Fibroblast of gingiva (primary cell): ENCODE results near the gene RTL1.

Experiments
- DNase-seq: peaks from one replicate; pipeline ENCODE4 v3.0.0-alpha.2; 2011; ENCODE audit warnings: low read depth

The RTL1 gene

GRCh38 chr14:100903672-100904185 lies at the start of gene RTL1:
RTL1 (minus strand) TSS chr14:100903722; CDS start chr14:100884788, 18,934 bp downstream.
- no peak for DNase-seq

GRCh38 chr14:100950024-100950423 lies 46.5 kb upstream of the RTL1 start:
- no peak for DNase-seq

- no peak for DNase-seq
Observed at GRCh38 chr14:100944052-100944451, 40.5 kb upstream of the RTL1 start.

GRCh38 chr14:100930270-100930669 lies 26.7 kb upstream of the RTL1 start:
- no peak for DNase-seq

GRCh38 chr14:100915560-100915959 lies 12.0 kb upstream of the RTL1 start:
- DNase-seq = peak; percentile 40

- no peak for DNase-seq
Observed at GRCh38 chr14:100914597-100915021, 11.1 kb upstream of the RTL1 start.

- DNase-seq = no peak
Observed at GRCh38 chr14:100911665-100912316, 8.3 kb upstream of the RTL1 start.

GRCh38 chr14:100910888-100911664 lies 7.6 kb upstream of the RTL1 start:
- DNase-seq = no peak

- DNase-seq = no peak
Observed at GRCh38 chr14:100909439-100909838, 5.9 kb upstream of the RTL1 start.

- no peak for DNase-seq
Observed at GRCh38 chr14:100907240-100907639, 3.7 kb upstream of the RTL1 start.

- no peak for DNase-seq
Observed at GRCh38 chr14:100906420-100906819, 2.9 kb upstream of the RTL1 start.

GRCh38 chr14:100905166-100905565 lies 1.6 kb upstream of the RTL1 start:
- DNase-seq = no peak

GRCh38 chr14:100904307-100905087 lies 975 bp upstream of the RTL1 start:
- no peak for DNase-seq

- DNase-seq = no peak
Observed at GRCh38 chr14:100903134-100903468, 421 bp downstream of the RTL1 start.

GRCh38 chr14:100902295-100903133 lies 1.0 kb downstream of the RTL1 start:
- no peak for DNase-seq

- DNase-seq = no peak
Observed at GRCh38 chr14:100901391-100902183, 1.9 kb downstream of the RTL1 start.

- no peak for DNase-seq
Observed at GRCh38 chr14:100900837-100901390, 2.6 kb downstream of the RTL1 start.

- no peak for DNase-seq
Observed at GRCh38 chr14:100899884-100900771, 3.4 kb downstream of the RTL1 start.
